ENCODE results near the gene CLEC5A. TPM values are rescaled to one million over a fixed set of nuclear protein-coding genes. Genes with fewer than 3 reads are reported as not detected.

The CLEC5A gene
- total RNA-seq, 1 experiment from 2014 or later, result not detected

DNA sequence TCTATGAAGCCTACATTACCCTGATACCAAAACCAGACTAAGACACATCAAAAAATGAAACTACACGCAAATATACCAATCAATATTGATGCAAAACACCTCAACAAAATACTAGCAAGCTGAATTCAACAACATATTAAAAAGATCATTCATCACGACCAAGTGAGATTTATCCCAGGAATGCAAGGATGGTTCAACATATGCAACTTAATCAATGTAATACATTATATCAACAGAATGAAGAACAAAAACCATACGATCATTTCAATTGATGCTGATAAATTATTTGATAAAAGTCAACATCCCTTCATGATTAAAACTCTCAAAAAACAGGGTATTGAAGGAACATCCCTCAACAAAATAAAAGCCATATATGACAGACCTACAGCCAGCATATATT is 5.7 kb downstream of the CLEC5A start:
- no TSS peak for BruUV-seq (replicated peaks)

DNA sequence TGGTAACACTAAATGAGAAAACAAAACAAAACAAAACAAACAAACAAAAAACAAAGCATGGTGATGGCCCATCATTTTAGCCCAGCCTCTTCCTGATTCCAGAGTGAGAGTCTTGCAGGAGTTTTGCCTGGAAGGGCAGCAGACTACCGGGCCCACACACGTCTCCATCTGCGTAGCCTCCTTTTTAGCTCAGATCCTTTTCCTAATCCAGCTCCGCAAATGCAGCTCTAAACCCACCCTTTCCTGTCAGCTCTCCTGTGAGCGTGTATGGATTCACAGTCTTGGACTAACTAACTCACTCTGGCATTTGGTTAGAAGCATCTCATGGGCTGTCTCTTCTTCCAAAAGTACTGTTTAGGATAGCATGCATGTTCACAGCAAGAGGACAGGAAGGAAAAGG is 16.6 kb downstream of the CLEC5A start:
- no peaks in the 10 kb centered on the region for H3K36me3 ChIP-seq (ENCODE audit: control insufficient read depth, insufficient read depth, low read length)
- CTCF ChIA-PET, result no interaction called here
- BruUV-seq (replicated peaks), result no TSS peak
- ATAC-seq (no peak), DNase-seq (ENCODE audit: low read depth, low spot score) (no peak)
- TF ChIP-seq, protein P1, sequence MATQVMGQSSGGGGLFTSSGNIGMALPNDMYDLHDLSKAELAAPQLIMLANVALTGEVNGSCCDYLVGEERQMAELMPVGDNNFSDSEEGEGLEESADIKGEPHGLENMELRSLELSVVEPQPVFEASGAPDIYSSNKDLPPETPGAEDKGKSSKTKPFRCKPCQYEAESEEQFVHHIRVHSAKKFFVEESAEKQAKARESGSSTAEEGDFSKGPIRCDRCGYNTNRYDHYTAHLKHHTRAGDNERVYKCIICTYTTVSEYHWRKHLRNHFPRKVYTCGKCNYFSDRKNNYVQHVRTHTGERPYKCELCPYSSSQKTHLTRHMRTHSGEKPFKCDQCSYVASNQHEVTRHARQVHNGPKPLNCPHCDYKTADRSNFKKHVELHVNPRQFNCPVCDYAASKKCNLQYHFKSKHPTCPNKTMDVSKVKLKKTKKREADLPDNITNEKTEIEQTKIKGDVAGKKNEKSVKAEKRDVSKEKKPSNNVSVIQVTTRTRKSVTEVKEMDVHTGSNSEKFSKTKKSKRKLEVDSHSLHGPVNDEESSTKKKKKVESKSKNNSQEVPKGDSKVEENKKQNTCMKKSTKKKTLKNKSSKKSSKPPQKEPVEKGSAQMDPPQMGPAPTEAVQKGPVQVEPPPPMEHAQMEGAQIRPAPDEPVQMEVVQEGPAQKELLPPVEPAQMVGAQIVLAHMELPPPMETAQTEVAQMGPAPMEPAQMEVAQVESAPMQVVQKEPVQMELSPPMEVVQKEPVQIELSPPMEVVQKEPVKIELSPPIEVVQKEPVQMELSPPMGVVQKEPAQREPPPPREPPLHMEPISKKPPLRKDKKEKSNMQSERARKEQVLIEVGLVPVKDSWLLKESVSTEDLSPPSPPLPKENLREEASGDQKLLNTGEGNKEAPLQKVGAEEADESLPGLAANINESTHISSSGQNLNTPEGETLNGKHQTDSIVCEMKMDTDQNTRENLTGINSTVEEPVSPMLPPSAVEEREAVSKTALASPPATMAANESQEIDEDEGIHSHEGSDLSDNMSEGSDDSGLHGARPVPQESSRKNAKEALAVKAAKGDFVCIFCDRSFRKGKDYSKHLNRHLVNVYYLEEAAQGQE (IDR thresholded peaks at IDR 0.05; ENCODE audit: insufficient read depth in 1 of 2, low read depth in 2 of 2, low read length in 1 of 2), result no peak
- TF ChIP-seq SIN3A (IDR thresholded peaks at IDR 0.05; ENCODE audit: borderline replicate concordance, insufficient read depth, low read depth, low read length), result no peak
- TF ChIP-seq, protein P2, sequence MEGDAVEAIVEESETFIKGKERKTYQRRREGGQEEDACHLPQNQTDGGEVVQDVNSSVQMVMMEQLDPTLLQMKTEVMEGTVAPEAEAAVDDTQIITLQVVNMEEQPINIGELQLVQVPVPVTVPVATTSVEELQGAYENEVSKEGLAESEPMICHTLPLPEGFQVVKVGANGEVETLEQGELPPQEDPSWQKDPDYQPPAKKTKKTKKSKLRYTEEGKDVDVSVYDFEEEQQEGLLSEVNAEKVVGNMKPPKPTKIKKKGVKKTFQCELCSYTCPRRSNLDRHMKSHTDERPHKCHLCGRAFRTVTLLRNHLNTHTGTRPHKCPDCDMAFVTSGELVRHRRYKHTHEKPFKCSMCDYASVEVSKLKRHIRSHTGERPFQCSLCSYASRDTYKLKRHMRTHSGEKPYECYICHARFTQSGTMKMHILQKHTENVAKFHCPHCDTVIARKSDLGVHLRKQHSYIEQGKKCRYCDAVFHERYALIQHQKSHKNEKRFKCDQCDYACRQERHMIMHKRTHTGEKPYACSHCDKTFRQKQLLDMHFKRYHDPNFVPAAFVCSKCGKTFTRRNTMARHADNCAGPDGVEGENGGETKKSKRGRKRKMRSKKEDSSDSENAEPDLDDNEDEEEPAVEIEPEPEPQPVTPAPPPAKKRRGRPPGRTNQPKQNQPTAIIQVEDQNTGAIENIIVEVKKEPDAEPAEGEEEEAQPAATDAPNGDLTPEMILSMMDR (IDR thresholded peaks at IDR 0.05), result no peak
- TF ChIP-seq POLR2AphosphoS5 (IDR thresholded peaks at IDR 0.05; ENCODE audit: low read depth, low read length), result no peak
- no peak for TF ChIP-seq TCF7L2 (IDR thresholded peaks at IDR 0.05; ENCODE audit: low read depth, low read length)
- H3K4me3 ChIP-seq (ENCODE audit: low read depth in 2 of 2, low read length in 2 of 2), result no peak overlapping the region
- H3K9me3 ChIP-seq (ENCODE audit: control insufficient read depth, insufficient read depth, low read depth, low read length), result no peaks in the 10 kb centered on the region
- no peaks in the 10 kb centered on the region for H3K4me1 ChIP-seq (ENCODE audit: control insufficient read depth, insufficient read depth, low read length)
- no peak overlapping the region for H3K27ac ChIP-seq (ENCODE audit: low read length)
- POLR2A ChIA-PET, result no interaction called here
- in situ Hi-C loops (cut with HindIII; ENCODE audit: low pct_unique_long_range_greater_than_20kb, low sequenced_read_pairs) (no loop called here), intact Hi-C loops (cut with micrococcal nuclease; ENCODE audit: unreplicated experiment) (no loop called here)
- H3K27me3 ChIP-seq (ENCODE audit: control insufficient read depth, insufficient read depth, low read length), result no peaks in the 10 kb centered on the region

More for the DNA sequence above, 5.7 kb downstream of the CLEC5A start:
- ATAC-seq (no peak), DNase-seq (ENCODE audit: low read depth, low spot score) (no peak)
- Histone ChIP-seq H3K27ac (ENCODE audit: low read length) (no peak overlapping the region), H3K27me3 (ENCODE audit: control insufficient read depth, insufficient read depth, low read length) (no peaks in the 10 kb centered on the region), H3K4me1 (ENCODE audit: control insufficient read depth, insufficient read depth, low read length) (no peaks in the 10 kb centered on the region), H3K36me3 (ENCODE audit: control insufficient read depth, insufficient read depth, low read length) (no peaks in the 10 kb centered on the region), H3K4me3 (ENCODE audit: low read depth in 2 of 2, low read length in 2 of 2) (no peak overlapping the region), H3K9me3 (ENCODE audit: control insufficient read depth, insufficient read depth, low read depth, low read length) (no peaks in the 10 kb centered on the region)
- in situ Hi-C loops (cut with HindIII; ENCODE audit: low pct_unique_long_range_greater_than_20kb, low sequenced_read_pairs), result no loop called here
- ChIA-PET CTCF (no interaction called here), POLR2A (no interaction called here)
- TF ChIP-seq SIN3A (IDR thresholded peaks at IDR 0.05; ENCODE audit: borderline replicate concordance, insufficient read depth, low read depth, low read length) (no peak), TCF7L2 (IDR thresholded peaks at IDR 0.05; ENCODE audit: low read depth, low read length) (no peak), POLR2AphosphoS5 (IDR thresholded peaks at IDR 0.05; ENCODE audit: low read depth, low read length) (no peak)
- TF ChIP-seq, protein P2 (IDR thresholded peaks at IDR 0.05), result no peak
- TF ChIP-seq, protein P1 (IDR thresholded peaks at IDR 0.05; ENCODE audit: insufficient read depth in 1 of 2, low read depth in 2 of 2, low read length in 1 of 2), result no peak
- intact Hi-C loops (cut with micrococcal nuclease; ENCODE audit: unreplicated experiment), result no loop called here
